T1000 (cell line): Measurements from ENCODE around the gene ZBTB32.

Experiments used
- DNase-seq: peaks from one replicate; lab custom pipeline; 2025; ENCODE audit warnings: mixed read lengths; lab: John Stamatoyannopoulos, UW

ZBTB32 gene

DNA sequence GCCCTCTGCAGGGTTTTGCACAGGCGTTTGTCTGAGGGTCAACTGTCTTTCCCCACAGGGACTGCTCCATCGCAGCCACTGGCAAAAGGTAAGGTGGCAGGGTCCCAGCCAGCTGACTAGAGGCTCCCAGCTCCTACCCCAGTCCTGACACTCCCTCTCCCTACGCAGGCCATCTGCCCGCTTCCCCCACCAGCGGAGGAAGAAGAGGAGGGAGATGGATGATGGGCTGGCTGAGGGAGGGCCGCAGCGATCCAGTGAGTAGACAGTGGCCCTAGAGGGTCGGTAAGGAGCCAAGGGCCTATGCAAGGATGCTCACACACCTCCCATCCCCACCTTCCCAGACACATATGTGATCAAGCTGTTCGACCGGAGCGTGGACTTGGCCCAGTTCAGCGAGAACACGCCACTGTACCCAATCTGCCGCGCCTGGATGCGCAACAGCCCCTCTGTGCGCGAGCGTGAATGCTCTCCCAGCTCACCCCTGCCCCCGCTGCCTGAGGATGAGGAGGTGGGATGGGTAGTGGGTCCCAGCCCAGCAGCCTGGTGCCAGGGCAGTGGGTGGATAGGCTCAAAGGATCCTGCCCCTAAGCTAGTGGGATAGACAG lies 48.5 kb downstream of the ZBTB32 start:
- no peak for DNase-seq

DNA sequence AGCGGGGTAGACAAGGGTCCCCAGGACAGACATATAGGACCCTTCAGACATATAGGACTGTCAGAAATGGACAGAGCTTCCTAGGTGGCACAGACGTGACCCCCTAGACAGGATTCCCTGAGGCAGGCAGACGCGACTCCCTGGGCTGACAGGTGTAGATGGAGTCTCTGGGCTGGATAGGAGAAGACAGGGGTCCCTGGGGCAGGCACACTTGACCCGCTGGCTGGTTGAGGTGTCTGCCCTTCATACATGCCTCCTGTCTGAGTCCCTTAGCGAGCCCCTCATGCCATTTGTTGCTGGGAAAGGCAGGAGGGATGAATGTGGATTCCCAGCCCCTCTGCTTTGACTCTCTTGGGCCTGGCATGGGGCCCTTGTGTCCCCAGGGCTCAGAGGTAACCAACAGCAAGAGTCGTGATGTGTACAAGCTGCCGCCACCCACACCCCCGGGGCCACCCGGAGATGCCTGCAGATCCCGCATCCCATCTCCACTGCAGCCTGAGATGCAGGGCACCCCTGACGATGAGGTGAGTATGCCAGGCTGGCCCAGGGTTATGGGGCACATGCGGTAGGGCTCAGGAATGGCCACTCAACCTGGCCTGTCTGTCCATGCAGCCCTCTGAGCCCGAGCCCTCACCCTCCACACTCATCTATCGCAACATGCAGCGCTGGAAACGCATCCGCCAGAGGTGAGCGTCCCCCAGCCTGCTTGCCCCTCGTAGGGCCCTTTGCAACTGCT lies 49.4 kb downstream of the ZBTB32 start:
- no peak for DNase-seq

DNA sequence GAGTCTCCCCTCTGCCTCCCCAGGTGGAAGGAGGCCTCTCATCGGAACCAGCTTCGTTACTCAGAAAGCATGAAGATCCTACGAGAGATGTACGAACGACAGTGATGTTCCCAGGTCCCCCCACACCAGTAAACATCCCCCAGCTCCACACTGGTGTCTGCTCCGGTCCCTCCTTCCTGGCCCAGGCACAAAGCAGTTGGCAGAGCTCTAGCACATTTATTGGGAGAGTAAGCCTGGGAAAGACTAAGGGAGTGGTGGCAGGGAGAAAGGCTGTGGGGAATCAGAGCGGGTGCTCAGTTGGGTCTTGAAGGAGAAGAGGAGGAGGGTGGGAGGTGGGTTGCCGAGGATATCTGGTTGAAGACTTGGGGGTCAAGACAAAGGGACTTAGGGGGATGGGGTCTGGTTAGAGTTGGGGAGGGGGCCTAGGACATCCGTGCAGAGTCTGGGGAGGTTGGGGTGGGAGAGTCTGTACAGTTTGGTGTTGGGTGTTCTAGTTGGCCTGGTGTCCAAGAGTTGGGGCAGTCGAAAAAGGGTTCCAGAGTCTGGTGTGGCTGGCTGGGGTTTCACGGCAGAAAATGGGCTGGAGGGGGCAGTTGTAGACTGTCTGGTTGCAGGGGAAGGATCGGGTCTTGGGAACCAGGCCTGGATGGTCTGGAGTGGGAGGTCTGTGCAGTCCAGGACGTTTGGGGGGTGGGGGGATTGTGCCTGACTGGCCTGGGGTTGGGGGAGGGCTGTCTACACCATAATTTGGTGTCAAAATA lies 50.2 kb downstream of the ZBTB32 start:
- DNase-seq, result no peak

DNA sequence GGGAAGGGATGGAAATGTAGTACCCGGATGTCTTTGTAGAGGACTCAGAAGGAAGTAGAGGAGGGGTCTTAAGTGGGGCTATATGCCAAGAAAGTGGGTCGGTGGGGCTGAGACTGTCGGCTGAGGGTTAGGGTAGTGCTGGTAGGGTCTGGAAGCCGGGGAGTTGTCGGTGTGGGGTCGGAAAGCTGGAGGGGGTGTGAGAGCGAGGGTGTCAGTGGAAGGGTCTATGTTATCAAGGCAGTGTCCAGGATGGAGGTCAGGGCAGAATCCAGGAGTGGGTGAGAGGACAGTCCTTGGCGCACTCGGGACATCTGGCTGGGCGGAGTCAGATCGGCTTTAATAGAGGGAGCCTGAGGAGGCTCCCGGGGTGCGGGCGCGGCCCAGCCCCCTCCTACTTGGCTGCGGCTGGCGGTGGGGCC lies 50.8 kb downstream of the ZBTB32 start:
- no peak for DNase-seq

DNA sequence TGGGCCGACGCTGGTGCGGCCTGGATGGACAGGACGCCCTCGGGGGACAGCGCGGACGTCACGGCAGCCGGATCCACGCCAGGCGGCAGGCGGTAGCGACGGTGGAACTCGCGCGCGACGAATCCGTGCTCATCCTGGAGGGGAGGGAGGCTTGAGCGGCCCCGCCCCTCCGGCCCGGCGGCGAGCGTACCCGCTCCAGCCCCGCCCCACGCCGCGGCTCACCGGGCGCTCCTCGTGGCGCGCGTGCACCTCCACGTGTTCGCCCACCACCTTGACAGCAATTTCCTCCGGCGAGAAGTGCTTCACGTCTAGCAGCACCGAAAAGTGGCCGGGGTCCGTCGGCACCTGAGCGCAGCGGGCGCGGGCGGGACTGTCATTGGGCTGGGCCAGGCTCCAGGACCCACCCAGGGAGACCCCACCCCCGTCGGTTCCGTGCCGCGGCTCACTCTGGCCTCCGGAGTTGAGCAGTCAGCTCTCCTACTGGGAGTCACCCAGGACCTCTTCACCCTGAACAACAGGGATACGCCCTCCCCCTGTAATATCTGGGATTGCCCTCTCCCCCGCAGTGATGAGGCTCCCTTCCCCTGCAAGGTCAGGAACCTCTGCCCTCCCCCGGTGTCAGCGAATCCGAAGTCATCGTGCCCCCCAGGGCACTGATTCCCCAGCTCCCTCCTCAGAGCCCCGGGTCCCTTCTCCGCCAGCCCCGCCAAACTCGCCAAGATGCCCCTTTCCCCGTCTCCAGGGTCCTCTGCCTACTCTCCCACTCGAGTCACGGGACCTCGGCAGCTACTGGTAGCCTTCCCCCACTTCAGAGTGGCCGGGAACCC lies 51.4 kb downstream of the ZBTB32 start:
- no peak for DNase-seq

DNA sequence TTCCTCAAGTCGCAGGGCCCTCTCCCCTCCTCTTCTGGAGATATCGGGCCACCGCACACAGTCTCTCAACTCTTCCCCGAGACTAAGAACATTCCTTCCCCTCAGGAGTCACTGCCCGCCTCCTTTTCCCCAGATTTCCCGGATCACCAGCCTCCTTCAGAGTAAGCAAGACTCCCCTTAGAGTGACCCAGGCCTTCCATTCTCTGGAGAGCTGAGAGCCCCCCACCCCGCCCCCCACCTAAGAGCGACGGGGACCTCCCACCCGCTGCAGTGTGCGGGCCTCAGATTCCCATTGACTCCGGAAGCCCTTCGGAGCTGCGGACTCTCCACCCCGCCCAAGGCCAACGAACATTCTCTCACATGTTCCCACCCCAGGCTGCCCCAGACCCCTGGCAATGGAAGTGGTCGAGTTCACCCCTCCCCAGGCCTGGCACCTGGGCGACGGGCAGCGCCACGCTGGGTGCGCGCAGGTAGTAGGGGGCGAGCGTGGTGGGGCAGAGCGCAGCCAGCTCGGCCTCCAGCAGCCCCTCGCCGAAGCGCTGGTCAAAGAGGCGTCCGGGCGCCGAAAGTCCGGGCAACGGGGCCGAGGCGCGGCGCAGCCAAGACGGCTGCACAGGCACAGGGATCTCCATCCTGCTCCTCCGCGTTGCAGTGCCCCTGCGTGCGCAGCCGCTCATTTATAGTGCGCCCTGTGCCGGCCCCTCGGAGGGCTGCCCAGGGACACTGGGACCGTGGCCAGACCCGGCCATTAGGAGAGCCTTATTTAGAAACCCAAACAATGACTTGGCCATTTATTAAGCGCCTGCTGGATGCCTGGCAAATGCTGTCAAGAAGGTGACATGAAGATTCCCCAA lies 52.2 kb downstream of the ZBTB32 start, which contains the start of gene HSPB6:
TSS of gene HSPB6 (minus strand) at position 653 of the 854 bp plus-strand sequence. CDS start at position 632, 21 bp downstream.
- no peak for DNase-seq

DNA sequence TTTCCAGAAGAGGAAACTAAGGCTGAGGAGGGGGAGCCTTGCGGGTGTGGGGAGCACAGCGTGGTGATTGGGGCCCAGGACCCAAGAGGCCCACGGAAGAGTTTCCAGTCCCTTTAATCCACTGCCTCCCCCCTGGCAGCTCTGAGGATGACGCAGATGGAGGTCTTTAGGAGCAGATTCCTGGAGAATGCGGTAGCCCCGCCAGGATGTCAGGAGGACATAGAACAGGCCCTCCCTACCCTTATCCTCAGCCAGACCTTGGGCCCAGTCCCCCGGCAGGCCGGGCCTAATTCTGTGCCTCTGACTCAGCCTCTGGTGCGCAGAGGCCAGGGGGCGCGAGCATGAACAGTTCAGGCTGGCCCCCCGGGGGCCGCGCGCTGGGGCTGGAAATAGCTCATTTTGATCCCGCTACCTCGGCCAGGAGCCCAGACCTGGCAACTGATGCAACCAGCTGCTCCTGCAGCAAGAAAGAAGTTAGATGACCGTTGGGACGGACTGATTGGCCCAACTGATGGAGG lies 52.9 kb downstream of the ZBTB32 start:
- DNase-seq, result peak; percentile 79

DNA sequence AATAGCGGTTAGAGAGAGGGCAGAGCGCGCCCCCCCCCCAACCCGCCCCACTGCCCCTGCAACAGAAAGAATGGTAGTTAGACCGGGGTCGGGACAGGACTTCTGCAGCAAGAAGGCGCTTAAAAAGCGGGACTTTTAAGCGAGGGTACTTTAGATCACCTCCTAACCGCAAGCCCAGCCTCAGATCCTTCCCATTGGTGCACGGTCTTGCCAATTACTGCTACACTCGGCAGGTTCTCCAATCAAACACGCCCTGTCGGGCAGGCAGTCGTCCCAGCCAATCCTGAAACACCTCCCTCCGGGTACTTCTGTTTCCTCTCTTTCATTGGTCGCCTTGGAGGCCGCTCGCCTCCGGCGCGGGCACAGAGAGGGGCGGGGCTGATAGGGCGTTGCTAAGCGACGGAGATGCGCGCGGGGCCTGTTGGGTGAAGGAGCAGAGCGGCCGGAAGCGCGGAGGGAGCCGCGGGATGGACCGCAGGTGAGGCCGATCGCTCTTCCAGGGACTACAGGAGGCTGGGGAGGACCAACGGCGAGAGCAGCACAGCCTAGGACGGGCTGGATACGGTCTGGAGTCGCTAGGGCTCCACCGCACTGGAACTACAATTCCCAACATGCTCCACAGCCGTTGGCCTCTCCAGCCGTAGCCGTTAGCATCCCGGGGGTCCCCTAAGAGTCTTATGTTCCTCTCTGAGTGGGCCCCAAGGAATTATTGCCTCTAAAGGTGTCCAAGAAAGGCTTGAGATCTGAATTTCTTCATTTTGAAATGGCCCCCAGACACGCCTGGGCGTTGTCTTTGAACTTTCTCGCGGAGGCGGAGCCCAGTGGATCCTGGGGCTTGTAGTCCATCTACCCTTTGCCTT lies 53.6 kb downstream of the ZBTB32 start, which contains the start of gene PROSER3:
TSS of gene PROSER3 (plus strand) at position 428 of the 860 bp plus-strand sequence. CDS start at position 468, 40 bp downstream.
- DNase-seq, result peak; percentile 98

DNA sequence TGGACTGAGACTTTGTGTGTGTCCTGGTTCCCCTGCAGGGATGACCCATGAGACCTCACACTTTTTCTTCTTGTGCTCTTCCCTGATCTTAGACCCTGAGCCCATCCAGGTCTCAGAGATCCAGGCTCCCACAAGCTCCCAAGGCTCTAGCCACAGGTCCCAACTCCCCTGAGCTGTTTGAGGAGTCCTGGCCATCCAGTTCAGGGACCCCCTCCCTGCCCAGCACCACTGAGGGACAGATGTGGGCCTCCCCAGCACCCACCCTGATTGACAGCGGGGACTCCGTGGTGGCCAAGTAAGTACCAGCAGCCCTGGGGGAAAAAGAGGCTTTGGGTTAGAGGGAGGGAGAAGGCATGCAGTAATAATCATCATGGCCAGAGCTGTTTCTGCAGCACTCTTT lies 55.3 kb downstream of the ZBTB32 start:
- DNase-seq, result no peak

DNA sequence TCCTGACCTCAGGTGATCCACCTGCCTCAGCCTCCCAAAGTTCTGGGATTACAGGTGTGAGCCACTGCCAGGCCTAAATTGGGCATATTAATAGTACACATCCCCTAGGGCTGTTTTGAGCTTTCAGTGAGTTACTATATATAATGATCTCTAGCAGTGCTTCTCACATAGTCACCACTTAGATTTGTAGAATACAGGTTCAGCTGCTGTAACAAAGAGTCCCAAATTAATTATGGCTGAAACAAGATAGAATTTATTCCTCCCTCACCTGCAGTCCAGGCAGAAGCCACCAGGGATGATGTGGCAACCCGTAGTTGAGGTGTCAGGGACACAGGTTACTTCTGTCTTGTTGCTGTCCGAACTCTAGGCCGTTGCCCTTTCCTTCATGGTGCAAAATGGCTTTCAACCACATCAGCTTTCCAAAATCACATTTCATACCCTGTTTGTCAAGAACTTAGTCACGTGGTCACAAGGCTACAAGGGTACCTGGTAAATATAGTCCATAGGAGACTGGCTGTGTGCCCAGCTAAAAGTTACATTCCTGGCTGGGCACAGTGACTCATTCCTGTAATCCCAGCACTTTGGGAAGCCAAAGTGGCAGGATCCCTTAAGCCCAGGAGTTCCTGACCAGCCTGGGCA lies 56.5 kb downstream of the ZBTB32 start:
- DNase-seq, result no peak

DNA sequence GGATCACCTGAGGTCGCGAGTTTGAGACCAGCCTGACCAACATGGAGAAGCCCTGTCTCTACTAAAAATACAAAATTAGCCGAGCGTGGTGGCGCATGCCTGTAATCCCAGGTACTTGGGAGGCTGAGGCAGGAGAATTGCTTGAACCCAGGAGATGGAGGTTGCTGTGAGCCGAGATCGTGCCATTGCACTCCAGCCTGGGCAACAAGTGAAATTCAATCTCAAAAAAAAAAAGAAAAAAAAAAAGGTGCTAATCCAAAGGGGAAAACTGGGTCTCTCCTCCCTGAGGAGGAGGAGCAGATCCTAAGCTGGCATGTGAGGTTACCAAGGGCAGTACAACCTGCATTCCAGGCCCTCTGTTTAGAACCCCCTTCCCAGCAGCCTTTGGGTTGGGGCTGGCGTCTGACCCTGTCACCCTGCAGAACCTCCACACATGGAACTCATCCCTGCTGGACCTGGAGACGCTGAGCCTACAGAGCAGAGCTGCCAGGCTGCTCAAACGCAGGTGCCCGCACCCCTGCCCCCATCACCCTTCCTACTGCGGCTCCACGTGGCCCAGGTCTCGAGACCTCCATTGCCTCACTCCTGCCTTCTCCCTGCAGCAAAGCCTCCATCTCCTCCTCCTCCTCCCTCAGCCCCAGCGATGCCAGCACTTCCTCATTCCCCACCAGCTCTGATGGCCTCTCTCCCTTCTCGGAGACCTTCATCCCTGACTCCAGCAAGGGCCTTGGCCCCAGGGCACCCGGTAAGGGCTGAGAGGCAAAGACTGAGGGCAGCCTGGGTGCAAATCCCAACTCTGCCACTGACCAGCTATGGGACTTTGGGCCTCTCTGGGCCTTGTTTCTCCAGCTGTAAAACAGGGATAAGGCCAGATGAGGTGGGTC lies 60.3 kb downstream of the ZBTB32 start:
- DNase-seq, result no peak
